SH-SY5Y (cell line): Measurements from ENCODE around the gene CHN1.

ENCODE experiments used
- GATA2 ChIP-seq: IDR thresholded peaks from 2 replicates; pipeline ENCODE4 v1.6.1; 2011; ENCODE audit warnings: mild to moderate bottlenecking, low read depth, low read length
- GATA3 ChIP-seq: IDR thresholded peaks from 2 replicates; pipeline ENCODE4 v1.6.1; 2011; ENCODE audit warnings: low read depth, mild to moderate bottlenecking, low read length, moderate library complexity

DNA sequence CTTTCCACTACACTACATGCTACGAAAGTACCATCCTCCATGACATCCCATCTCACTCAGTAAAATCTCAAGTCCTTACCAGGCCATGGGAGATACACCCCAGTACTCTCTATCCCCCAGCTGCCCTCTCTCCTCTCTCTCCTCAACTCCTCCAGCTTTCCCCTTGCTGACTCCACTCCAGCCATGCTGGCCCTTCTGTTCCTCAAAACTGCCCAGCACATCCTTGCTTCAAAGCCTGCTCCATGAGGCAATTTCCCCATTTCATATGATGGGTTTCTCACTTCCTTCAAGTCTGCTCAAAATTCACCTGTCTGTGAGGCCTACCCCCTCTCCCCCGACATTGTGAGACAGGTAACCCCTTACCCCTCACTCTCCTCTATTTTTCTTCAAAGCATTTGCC is 8.6 kb downstream of the CHN1 start:
- TF ChIP-seq GATA3 (no peak), GATA2 (no peak)
